ENCODE measurements around the gene ATP6V0D1.

The ATP6V0D1 gene

DNA sequence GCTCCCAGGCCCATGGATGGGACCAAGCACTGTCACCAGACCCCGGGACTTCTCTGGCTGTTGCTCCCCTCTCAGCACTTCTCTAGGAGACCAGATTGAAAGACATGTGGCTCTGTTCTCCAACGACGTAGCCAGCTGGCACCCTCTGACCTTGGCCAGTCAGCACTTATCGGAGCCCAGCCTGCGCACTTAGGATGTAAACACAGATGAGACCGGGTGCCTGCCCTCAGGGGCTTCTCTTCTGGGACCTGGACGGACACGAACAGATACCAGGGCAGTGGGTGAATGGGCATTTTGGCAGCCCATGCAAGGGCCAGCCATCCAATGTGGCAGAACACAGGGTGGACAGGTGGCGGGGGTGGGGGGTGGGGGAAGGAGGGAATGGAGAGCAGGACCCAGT lies 71.3 kb downstream of the ATP6V0D1 start:
- DNase-seq (ENCODE audit: low spot score) (no peak), FAIRE-seq (no peak)

DNA sequence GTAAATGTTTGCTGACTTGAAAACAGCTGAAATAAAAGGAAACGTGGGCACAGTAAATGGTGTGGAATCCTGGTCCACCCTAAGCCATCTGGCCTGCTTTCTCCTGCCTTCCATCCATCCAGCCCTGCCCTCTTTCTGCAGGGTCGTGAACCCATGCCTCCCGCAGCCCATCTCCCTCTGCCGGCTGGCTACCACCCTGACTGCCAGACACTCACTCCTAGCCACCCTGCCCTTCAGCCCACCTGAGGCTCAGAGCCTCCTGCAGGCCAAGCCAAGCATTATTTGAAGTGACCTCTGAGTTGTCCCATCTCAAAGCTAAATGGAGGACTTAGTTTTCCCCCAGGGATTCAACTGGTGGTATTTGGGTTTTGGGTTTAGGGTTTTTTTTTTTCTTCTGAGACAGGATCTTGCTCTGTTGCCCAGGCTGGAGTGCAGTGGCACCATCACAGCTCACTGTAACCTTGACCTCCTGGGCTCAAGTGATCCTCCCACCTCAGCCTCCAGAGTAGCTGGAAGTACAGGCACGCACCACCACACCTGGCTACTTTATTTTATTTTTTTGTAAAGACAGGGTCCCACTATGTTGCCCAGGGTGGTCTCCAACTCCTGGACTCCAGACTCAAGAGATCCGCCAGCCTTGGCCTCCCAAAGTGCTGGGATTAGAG lies 73.0 kb downstream of the ATP6V0D1 start:
- no peak for FAIRE-seq

GRCh38 chr16:67407176-67407787 lies 73.7 kb downstream of the ATP6V0D1 start:
- no peak for DNase-seq (ENCODE audit: low spot score)
- FAIRE-seq, result no peak

More for the DNA sequence above, 73.0 kb downstream of the ATP6V0D1 start:
- DNase-seq (ENCODE audit: low spot score), result no peak

- FAIRE-seq, result no peak
- no peak for DNase-seq (ENCODE audit: low spot score)
Observed at GRCh38 chr16:67406111-67406971, 74.6 kb downstream of the ATP6V0D1 start.

GRCh38 chr16:67405336-67405735 lies 75.6 kb downstream of the ATP6V0D1 start:
- DNase-seq (ENCODE audit: low spot score) (no peak), FAIRE-seq (no peak)

- FAIRE-seq, result no peak
- DNase-seq (ENCODE audit: low spot score), result no peak
Observed at GRCh38 chr16:67404740-67405226, 76.2 kb downstream of the ATP6V0D1 start.

DNA sequence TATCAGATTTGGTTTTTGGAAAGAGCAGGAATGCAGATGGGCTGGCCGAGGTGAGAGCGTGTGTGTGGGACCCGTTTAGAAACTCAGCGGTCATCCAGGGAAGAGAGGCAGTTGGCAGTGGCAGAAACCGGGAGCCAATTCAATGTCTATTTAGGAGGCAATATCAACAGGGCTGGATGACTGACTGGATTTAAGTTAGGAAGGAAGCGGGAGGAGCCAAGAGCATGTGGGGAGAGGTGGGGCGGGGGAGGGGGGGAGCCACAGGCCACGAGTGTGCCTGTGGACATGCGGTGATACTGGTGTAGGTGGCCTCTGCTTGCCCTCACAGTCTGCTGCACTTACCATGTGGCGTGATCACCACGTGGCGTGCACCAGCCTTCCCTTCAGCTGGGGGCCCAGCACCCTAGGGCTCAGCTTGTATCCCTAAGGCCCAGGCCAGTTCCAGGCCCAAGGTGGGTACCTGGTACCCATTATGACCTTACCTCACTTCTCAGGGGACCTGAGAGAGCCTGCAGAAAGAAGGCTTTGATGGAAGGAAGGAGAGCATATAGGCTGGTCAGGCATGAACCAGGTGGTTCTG lies 76.9 kb downstream of the ATP6V0D1 start:
- no peak for FAIRE-seq
- no peak for DNase-seq (ENCODE audit: low spot score)

GRCh38 chr16:67400901-67401300 lies 80.1 kb downstream of the ATP6V0D1 start:
- FAIRE-seq, result no peak
- no peak for DNase-seq (ENCODE audit: low spot score)

DNA sequence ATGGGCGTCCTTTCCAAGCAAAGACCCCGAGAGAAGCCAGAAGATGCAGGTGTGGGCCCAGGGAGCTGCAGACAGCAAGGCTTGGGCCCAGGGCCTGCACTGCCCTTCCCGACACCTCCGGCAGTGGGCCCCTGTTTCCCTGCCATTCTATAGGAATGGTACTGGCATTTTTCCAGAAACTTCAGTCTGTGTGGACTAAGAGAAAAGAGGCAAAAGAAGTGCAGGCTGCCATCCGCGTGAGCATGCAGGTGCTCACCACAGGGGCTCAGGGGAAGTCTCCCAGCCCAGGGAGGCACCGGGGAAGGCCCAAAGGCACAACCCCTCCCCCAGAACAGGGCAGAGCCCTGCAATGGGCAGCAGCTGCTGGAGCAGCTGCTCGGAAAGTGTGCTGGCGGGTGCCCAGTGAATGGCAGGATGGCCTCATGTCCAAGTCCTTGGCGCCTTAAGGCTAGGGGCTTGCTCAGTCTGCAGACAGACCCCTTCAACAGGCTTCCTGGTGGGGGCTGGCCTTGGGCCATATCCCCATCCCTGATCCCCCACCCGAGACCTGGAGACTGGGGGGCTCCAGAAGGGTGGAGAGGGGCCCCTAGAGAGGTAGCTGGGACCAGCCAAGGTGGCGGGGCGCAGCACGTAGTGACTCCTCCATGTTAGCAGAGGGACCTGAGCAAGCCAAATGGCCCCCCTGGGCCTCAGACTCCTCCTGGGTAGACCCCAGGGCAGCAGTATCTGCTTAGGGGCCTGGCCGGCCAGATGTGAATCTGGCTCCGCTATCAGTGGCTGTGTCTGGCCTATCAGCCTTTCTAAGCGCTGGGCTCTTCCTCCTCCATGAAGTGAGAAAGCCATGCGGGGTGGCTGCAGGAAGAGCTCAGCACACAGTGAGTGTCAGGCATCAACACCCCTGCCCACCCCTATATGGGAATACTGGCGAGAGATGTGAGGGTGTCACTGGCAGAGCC lies 80.9 kb downstream of the ATP6V0D1 start:
- DNase-seq (ENCODE audit: low spot score), result no peak
- no peak for FAIRE-seq

GRCh38 chr16:67399218-67399733 lies 81.7 kb downstream of the ATP6V0D1 start:
- FAIRE-seq (no peak), DNase-seq (ENCODE audit: low spot score) (no peak)

DNA sequence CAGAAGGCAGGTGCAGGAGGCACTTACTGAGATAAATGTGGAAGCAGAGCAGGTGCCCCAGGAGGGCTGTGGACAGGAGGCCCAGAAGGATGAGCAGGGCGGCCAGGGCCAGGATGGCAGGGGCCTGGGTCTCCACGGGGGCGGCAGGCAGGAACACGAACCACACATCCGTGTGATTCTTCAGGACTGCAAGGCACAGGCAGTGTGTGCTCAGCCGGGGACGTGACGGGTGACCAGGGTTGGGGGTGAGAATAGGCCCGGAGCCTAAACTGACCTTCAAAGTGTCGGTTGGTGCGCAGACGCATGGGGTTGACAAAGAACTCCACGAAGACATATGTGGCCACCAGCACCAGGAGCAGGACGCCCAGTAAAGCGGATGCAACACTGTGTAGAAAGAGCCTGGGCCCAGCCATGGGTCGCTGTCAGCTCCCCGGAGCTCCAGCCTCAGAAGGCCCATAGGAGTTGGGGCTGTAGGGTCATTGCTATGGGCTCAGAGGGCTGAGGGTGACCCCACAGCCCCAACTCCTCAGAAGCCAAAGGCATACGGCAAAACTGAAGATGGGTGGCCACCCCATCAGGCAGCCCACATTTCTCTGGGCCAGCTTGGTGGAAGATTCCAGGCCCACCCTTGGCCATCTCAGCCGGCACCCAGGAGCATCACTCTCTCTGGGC lies 82.3 kb downstream of the ATP6V0D1 start:
- no peak for DNase-seq (ENCODE audit: low spot score)
- FAIRE-seq, result no peak

- no peak for FAIRE-seq
- DNase-seq (ENCODE audit: low spot score), result no peak
Observed at GRCh38 chr16:67397812-67398545, 83.0 kb downstream of the ATP6V0D1 start.

DNA sequence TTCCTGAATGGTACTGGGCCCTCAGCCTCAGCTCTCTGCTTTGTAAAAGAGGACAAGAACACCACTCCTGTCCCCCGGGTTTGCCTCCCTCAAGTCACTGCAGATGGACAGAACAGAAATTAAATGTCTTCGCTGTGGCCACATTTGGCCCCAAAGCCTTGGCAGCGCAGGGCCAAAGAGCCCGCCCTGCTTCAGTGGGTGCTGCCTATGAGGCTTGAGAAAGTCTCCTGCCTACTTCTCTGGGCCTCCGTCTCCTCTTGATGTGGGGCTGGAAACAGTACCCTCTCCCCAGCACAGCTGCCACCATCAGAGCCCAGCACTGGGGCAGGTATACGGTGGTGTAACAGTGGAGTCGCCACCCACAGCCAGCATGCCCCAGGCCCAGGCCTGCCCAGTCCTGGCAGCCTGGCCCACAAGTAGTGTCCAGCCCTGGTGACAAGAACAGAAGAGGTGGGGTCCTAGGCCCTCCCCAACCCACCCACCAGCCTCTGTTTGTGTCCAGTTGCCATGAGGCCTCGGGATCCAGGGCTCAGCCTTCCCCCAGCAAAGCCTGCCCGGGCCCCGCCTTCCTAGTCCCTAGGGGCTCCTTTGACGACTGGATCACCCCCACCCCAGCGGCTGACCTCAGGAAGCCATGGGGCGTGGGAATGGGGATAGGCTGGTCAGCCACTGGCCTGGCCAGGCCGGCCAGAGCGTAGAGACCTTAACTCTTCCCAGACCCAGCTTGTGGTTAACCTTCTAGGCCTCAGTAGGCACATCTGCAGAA lies 83.7 kb downstream of the ATP6V0D1 start:
- DNase-seq (ENCODE audit: low spot score) (no peak), FAIRE-seq (no peak)

- DNase-seq (ENCODE audit: low spot score) (peak; percentile 58), FAIRE-seq (no peak)
Observed at GRCh38 chr16:67396159-67397035, 84.6 kb downstream of the ATP6V0D1 start.

- FAIRE-seq (no peak), DNase-seq (ENCODE audit: low spot score) (no peak)
Observed at GRCh38 chr16:67395458-67396158, 85.3 kb downstream of the ATP6V0D1 start.

- no peak for FAIRE-seq
- no peak for DNase-seq (ENCODE audit: low spot score)
Observed at GRCh38 chr16:67395105-67395457, 85.9 kb downstream of the ATP6V0D1 start.
